HG02642 (cell line): Measurements from ENCODE around the gene DACH2.
"Not testable (repeated sequence)": the region's sequence is repeated elsewhere in the genome, so short reads cannot be mapped to it uniquely, and the experiment has no call there.

ENCODE experiments used
- ATAC-seq: cut with Tn5 transposase; IDR thresholded peaks from one replicate; pipeline ENCODE4 v1.9.1; 2021; ENCODE audit warnings: mild to moderate bottlenecking; ENCODE audit not compliant: unreplicated experiment, poor library complexity

DACH2 gene

GRCh38 chrX:86148024-86148511 is at the start of gene DACH2:
DACH2 (plus strand) TSS chrX:86148451.
- peak; percentile 100 for ATAC-seq

GRCh38 chrX:86102341-86102740 is 45.9 kb upstream of the DACH2 start:
- no peak for ATAC-seq

- ATAC-seq: no peak
These were observed 45.2 kb upstream of the DACH2 start for GRCh38 chrX:86103061-86103460.

DNA sequence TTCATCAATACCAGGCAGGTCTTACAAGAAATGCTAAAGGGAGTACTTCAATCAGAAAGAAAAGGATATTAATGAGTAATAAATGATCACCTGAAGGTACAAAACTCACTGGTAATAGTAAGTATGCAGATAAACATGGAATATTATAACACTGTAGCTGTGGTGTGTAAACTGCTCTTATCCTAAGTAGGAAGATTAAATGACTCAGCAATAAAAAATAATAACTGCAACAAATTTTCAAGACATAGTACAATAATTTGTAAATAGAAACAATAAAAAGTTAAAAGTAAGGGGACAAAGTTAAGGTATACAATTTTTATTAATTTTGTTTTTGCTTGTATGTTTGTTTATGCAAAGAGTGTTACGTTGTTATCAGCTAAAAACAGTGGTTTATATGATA is 43.7 kb upstream of the DACH2 start:
- no peak for ATAC-seq

DNA sequence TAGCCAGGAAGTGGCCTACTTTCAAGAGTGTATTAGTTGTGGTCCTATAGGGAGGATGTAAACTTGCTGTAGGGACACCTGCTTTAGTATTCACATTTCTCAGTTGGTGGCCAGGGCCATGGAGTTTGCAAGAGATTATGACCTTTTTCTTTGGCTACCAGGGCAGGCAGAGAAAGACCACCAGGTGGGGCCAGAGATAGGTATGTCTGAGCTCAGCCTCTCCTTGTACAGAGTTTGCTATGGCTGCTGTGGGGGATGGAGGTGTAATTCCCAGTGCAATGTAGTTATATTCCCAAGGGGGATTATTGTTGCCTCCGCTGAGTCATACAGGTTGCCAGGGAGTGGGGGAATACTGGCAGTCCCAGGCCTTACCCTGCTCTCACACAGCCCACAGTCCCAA is 26.3 kb upstream of the DACH2 start:
- no peak for ATAC-seq

GRCh38 chrX:86133761-86134160 is 14.5 kb upstream of the DACH2 start:
- no peak for ATAC-seq

DNA sequence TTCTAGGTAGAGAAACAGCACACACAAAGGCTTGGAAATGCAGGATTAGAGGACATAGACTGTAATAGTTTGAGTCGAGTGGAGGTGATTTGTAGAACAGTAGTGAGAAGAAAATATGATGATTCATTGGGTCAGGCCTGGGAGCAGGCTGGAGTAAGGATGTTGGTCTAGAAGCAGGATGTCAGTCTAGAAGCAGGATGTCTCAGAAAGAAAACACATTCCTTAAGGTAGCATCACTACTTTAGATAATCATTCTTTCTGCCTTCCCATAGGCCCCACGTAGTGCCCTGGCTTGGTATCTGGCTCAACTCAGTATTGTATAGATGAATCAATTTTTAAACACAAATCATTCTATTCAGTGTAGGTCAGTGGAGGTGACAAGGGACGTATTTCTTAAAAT is 11.2 kb upstream of the DACH2 start:
- no peak for ATAC-seq

DNA sequence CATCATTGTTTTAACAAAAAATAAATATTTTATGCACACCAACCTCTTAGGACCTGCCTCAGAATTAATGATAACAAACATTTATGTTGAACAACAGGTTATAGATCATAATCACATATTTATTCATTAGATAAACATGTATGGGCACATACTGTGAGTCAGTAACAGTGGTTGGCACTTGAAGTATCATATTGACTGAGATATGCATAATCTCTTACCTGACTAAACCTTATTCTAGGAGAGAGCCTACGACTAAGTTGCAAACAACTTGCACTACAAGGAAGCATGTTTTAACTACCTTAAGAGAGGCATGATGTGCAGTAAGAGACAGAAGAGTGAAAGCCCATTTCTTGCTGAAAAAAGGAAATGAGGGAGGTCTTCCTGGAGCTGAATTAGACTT is 6.5 kb upstream of the DACH2 start:
- ATAC-seq: no peak

DNA sequence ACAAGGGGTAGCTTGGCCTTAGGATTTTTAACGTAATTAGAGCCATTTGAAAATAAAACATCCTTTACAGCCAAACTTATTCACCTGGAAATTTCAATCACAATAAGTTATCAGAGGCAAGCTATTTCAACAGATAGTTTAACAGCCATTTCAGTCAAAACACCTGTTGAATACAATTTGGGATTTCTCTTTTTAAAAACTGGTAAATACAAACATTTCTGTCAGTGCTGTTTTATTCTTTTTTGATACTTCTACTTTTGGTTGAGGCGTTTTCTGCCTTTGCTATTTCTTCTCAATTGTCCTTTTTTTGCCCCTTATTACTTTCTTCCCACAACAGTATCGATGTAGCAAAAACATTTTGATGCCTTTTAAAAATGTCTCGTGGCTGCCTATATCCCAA is 2.1 kb upstream of the DACH2 start:
- ATAC-seq: no peak

DNA sequence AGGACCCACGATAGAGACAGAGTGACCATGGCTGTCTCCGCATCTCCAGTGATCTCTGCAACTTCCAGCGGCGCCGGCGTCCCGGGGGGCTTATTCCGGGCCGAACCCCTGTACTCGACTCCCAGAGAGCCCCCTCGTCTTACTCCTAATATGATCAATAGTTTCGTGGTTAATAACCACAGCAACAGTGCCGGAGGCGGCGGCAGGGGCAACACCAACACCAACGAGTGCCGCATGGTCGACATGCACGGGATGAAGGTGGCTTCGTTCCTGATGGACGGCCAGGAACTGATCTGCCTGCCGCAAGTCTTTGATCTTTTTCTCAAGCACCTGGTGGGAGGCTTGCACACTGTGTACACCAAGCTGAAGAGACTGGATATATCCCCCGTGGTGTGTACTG is 343 bp downstream of the DACH2 start:
- peak; percentile 16 for ATAC-seq

DNA sequence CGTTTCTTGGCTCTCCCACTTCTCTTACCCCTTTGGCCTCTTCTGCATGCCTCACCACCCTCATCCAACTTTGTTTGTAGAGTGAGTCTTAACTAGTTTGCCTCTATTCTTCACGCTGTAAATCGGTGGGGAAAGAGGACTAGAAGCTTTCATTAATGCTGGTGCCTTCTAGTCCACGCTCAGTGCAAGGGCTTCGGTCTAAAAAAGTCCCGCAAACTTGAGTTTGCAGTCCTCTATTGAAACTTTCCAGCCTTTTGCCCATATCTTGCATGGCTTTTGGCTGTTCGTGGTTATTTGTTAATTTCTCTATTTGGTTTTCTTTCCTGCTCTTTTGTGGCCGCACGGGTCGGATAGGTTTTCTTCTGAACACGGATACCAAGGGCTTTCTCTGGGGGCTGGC is 868 bp downstream of the DACH2 start:
- no peak for ATAC-seq

- ATAC-seq: no peak
These were observed 6.3 kb downstream of the DACH2 start for GRCh38 chrX:86154553-86154952.

DNA sequence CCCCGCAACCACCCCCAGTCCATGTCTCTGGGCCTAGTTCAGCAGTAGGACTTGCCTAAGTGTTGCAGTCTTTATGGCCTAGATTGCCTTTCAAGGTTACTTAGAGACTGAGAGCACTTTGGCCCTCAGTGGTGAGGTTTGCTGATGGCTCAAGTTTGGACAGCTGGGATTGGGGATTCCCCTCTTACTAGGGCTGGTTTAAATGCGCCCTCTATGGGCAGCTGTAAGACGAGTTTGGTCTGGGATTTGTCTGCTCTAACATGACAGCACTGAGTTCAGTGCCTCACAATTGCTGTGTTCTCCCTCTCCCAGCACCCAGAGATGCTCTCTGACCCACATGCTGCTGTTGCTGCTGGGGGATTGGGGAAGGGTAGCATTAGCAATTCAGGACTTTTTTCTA is 23.1 kb downstream of the DACH2 start:
- peak; percentile 84 for ATAC-seq

- no peak for ATAC-seq
These were observed 30.7 kb downstream of the DACH2 start for GRCh38 chrX:86178906-86179305.

- not testable (repeated sequence) for ATAC-seq
These were observed 33.1 kb downstream of the DACH2 start for GRCh38 chrX:86181325-86181724.

GRCh38 chrX:86192827-86193226 is 44.6 kb downstream of the DACH2 start:
- no peak for ATAC-seq

GRCh38 chrX:86194758-86195157 is 46.5 kb downstream of the DACH2 start:
- no peak for ATAC-seq

DNA sequence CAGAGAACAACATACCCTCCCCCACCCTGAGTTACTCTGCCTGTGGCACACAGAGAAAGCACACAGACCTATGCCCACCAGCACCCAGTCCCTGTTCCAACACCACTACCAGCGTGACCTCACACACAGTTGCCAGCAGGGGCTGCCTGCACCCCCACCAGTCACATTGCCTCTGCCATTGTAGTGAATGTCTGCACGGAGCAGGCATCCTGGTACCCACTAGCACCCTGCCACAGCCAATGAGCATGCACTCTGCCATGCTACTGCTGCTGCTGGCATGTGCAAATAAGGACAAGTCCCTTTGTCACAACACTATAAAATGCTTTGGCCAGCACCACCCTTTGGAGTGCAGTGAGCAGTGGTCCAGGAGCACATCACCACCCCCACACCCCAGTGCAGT is 47.1 kb downstream of the DACH2 start:
- no peak for ATAC-seq

DNA sequence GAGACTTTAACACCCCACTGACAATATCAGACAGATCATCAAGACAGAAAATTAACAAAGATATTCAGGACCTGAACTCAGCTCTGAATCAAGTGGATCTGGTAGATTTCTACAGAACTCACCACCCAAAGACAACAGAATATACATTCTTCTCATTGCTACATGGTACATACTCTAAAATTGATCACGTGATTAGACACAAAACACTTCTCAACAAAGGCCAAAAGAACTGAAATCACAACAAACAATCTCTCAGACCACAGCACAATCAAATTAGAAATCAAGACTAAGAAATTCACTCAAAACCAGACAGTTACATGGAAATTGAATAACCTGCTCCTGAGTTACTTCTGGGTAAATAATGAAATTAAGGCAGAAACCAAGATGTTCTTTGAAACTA is 49.6 kb downstream of the DACH2 start:
- ATAC-seq: no peak

DNA sequence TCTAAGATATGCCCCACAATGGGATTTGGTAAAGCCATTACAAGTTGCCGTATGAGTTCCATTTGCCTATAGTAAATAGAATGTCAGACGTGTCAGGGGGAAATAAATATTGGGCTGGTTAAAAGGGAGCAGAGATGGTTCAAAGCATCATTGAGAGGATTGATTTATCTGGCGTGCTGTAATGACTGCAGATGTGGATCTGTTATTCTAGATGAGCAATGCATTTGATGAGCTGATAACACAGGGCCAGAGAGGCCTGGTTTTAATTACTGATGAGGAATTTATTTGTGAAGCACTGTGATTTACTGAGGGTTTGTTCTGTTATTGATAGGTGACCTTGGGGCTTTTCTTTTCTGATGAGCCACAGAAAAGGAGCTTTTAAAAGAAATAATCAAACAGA is 62.5 kb downstream of the DACH2 start:
- no peak for ATAC-seq

- ATAC-seq: no peak
These were observed 67.0 kb downstream of the DACH2 start for GRCh38 chrX:86215260-86215659.

DNA sequence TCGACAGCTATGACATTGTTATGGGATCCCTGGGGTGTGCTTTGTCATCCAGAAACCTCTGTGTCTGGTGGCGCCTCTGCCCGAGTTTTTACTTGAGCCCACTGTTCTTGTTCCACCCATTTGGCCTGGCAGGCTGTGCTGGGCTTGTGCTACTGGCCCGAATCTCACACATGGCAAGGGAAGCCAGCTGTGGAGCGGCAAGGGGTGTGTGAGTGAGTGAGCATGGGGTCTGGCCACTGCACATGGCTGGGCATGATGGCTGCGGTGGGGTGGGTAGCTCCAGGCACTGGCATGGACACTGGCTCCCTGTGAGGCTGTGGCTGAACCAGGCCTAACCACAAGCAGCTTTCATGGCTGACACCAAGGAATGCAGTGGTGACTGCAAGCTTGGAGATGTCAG is 89.2 kb downstream of the DACH2 start:
- ATAC-seq: no peak

DNA sequence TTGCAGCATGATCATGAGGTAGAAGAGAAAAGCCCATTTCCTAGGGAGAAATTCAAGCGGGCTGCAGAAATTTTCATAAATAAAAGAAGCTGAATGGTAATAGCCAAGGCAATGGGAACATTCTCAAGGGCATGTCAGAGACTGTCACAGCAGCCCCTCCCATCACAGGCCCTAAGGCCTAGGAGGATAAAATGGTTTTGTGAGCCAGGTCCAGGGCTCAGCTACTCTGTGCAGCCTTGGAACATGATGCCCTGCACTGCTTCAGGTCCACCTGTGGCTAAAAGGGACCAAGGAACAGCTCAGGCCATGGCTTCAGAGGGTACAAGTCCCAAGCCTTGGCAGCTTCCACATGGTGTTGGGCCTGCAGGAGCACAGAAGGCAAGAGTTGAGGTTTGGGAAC is 93.3 kb downstream of the DACH2 start:
- ATAC-seq: no peak
